ENCODE measurements around the gene CYP46A1. TPM values are rescaled to one million over a fixed set of nuclear protein-coding genes. Genes with fewer than 3 reads are reported as not detected.

CYP46A1 gene
- total and polyA plus RNA-seq, 2 donors (not counting 1 experiment from before 2014, with no cell fraction given) = 0.27 to 0.28 TPM

Other genes starting within 250 kb of the CYP46A1 start
- 32.1 and 35.3 TPM in 2 replicates for gene SETD3, start 203.4 kb upstream of the CYP46A1 start, total RNA-seq
- 10.0 and 11.0 TPM in 2 replicates for gene SETD3, start 203.4 kb upstream of the CYP46A1 start, polyA plus RNA-seq
- gene CCNK, start 202.9 kb upstream of the CYP46A1 start, total RNA-seq = 80.7 and 82.0 TPM in 2 replicates
- 17.5 and 25.2 TPM in 2 replicates for gene CCNK, start 202.9 kb upstream of the CYP46A1 start, polyA plus RNA-seq
- 2.7 and 4.5 TPM in 2 replicates for gene CCDC85C, start 80.1 kb upstream of the CYP46A1 start, total RNA-seq
- gene CCDC85C, start 80.1 kb upstream of the CYP46A1 start, polyA plus RNA-seq = 0.35 and 0.52 TPM in 2 replicates
- gene HHIPL1, start 39.2 kb upstream of the CYP46A1 start, total RNA-seq = not detected in 2 replicates
- gene HHIPL1, start 39.2 kb upstream of the CYP46A1 start, polyA plus RNA-seq = not detected in 2 replicates
- gene EML1, start 109.1 kb downstream of the CYP46A1 start, total RNA-seq = not detected in 2 replicates
- not detected in 2 replicates for gene EML1, start 109.1 kb downstream of the CYP46A1 start, polyA plus RNA-seq

All from B cell (primary cell).